GM12891 (cell line): ENCODE results near the gene PREPL.

Source experiments
- DNase-seq: peaks from one replicate; pipeline ENCODE4 v3.0.0; 2011; ENCODE audit warnings: low spot score; ENCODE audit not compliant: insufficient read length
- FAIRE-seq: peaks from 2 replicates; lab custom pipeline; 2011; peaks lifted over from hg19 to GRCh38; lab: Jason Lieb, UNC
- PAX5 ChIP-seq: IDR thresholded peaks from 2 replicates; pipeline ENCODE4 v1.6.1; 2011; ENCODE audit warnings: low read length, moderate library complexity, mild to moderate bottlenecking; ENCODE audit not compliant: insufficient read depth, severe bottlenecking
- POLR2A ChIP-seq: IDR thresholded peaks from 2 replicates; pipeline ENCODE4 v1.6.1; 2011; ENCODE audit warnings: low read depth, low read length, control low read depth
- POLR2AphosphoS5 ChIP-seq: IDR thresholded peaks from 2 replicates; pipeline ENCODE4 v1.6.1; 2011; ENCODE audit warnings: low read depth, low read length, control low read depth
- POU2F2 ChIP-seq: IDR thresholded peaks from 2 replicates; pipeline ENCODE4 v1.6.1; 2011; ENCODE audit warnings: low read depth, mild to moderate bottlenecking, control low read depth, low read length, moderate library complexity
- SPI1 ChIP-seq: IDR thresholded peaks from 2 replicates; pipeline ENCODE4 v1.6.1; 2011; ENCODE audit warnings: low read depth, low read length, control low read depth
- TAF1 ChIP-seq: IDR thresholded peaks from 2 replicates; pipeline ENCODE4 v1.6.1; 2011; ENCODE audit warnings: low read depth, low read length, control low read depth

Gene PREPL

DNA sequence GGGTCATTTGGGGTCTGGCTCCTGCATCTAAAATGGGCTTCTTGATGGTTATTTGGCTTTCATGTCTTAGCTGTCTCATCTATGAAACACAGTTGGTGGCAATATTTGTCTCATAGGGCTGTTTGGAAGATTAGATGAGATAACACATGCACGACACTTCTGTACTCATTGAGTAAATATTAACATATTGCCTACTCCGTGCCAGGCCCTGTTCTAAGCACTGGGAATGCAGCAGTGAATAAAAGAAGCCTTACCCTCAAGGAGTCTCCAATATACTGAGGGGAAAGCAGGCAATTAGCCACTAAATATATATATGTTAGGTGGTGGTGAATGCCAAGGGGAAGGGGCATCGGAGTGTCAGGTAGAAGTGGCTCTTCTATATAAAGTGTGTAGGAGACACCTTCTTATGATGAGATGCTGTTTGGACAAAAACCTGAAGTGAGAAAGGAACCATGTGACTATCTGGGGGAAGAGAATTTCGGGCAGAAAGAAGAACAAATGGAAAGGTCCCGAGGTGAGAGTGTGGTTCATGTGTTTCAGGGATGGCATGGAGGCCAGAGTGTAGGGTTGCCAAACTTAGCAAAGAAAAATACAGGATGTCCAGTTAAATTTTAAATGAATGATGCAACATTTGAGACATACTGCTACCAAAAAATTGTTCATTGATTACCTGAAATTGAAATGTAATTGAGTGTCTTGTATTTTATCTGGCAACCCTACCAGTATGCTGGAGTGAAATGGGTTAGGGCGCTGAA is 74.2 kb downstream of the PREPL start:
- DNase-seq (no peak), FAIRE-seq (no peak)
- no peak for TF ChIP-seq POLR2AphosphoS5
- no peak for TF ChIP-seq TAF1
- TF ChIP-seq POU2F2: no peak

DNA sequence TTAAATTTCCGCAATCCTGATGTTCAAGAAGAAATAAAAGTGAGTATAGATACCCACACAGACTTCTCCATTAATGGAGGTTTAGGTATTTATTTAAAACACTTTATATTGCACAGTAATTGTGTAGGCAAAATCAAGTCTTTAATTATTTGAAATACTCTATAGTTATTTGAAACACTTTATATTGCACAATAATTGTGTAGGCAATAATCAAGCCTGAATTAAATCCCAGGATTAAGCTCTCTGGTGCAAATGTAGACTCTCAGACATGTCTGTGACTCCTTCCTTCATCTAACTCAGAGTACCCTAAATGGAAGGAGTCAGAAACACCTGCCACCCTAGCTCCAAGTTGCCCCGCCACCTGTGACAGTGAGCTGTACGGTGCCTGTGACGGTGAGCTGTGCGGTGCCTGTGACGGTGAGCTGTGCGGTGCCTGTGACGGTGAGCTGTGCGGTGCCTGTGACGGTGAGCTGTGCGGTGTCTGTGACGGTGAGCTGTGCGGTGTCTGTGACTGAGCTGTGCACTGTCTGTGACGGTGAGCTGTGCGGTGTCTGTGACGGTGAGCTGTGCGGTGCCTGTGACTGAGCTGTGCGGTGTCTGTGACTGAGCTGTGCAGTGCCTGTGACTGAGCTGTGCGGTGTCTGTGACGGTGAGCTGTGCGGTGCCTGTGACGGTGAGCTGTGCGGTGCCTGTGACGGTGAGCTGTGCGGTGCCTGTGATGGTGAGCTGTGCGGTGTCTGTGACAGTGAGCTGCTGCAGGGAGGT is 75.0 kb downstream of the PREPL start:
- DNase-seq (no peak), FAIRE-seq (no peak)
- no peak for TF ChIP-seq POU2F2
- no peak for TF ChIP-seq PAX5
- TF ChIP-seq POLR2AphosphoS5: no peak
- TF ChIP-seq TAF1: no peak
- no peak for TF ChIP-seq SPI1
- no peak for TF ChIP-seq POLR2A

DNA sequence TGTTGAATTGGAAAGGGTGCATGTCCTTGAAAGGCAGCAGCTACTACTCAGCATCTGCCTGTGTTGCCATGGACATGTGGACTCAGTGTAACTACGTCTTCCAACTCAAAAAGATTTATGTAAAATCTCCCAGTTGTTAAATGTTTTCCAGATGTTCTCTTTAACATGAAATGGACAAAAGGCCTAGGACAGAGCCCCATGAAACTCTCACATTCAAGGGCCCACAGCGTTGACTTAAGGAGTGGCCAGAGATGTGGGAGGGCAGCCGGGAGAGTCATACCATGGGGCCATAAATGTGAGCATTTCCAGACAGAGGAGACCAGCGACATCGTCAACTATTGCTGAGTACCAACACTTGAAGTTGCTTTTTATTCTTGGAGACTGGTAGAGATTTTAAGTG is 76.1 kb downstream of the PREPL start:
- FAIRE-seq (no peak), DNase-seq (no peak)
- TF ChIP-seq POLR2AphosphoS5 (no peak), TAF1 (no peak), POU2F2 (no peak), POLR2A (no peak), PAX5 (no peak), SPI1 (no peak)

GRCh38 chr2:44283116-44283666 is 78.1 kb downstream of the PREPL start:
- DNase-seq: no peak
- no peak for FAIRE-seq
- TF ChIP-seq PAX5 (no peak), TAF1 (no peak), POU2F2 (no peak), SPI1 (no peak), POLR2A (no peak), POLR2AphosphoS5 (no peak)

- DNase-seq (no peak), FAIRE-seq (no peak)
- TF ChIP-seq POLR2AphosphoS5: no peak
- no peak for TF ChIP-seq POLR2A
- no peak for TF ChIP-seq POU2F2
- no peak for TF ChIP-seq SPI1
- TF ChIP-seq PAX5: no peak
- no peak for TF ChIP-seq TAF1
Observed at GRCh38 chr2:44280869-44281268, 80.4 kb downstream of the PREPL start.

DNA sequence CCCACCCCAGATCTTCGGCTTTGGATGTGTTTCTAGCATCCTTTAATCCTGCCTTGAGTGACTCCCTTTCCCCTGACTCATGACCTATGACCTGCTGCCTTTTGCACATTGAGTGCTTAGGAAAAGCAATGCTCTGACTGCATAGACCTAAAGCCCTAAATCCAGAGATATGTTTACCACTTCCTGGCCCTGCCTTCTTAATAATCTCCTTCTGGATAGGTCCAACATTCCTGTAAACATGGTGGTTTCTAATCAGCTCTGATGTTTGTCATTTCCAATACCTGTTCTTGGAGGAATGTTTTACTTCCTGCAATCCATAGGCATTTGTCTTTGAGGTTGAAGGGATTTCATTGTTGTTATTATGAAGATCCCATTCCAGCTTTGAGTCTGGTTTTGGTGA is 83.8 kb downstream of the PREPL start:
- FAIRE-seq (no peak), DNase-seq (no peak)
- TF ChIP-seq POLR2AphosphoS5 (no peak), TAF1 (no peak), POU2F2 (no peak), PAX5 (no peak), POLR2A (no peak), SPI1 (no peak)

- DNase-seq (no peak), FAIRE-seq (no peak)
- TF ChIP-seq PAX5: no peak
- no peak for TF ChIP-seq POLR2A
- no peak for TF ChIP-seq POLR2AphosphoS5
- no peak for TF ChIP-seq TAF1
- TF ChIP-seq POU2F2: no peak
- TF ChIP-seq SPI1: no peak
Observed at GRCh38 chr2:44275927-44276303, 85.4 kb downstream of the PREPL start.

DNA sequence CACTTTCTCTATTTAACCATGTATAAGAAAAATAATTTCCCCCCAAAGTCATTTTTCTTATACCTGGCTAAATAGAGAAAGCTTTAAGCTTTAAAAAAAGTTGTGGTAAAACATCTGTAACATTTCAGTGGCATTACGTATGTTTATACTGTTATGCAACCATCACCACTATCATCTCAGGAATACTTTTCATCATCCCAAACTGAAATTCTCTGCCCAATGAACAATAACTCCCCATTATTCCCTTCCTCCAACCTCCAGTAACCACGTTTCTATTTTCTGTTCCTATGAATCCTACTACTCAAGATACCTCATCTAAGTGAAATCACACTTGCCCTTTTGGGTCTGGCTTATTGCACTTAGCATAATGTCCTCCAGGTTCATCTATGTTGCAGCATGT is 87.7 kb downstream of the PREPL start:
- no peak for DNase-seq
- FAIRE-seq: no peak
- TF ChIP-seq POLR2AphosphoS5 (no peak), POU2F2 (no peak)

DNA sequence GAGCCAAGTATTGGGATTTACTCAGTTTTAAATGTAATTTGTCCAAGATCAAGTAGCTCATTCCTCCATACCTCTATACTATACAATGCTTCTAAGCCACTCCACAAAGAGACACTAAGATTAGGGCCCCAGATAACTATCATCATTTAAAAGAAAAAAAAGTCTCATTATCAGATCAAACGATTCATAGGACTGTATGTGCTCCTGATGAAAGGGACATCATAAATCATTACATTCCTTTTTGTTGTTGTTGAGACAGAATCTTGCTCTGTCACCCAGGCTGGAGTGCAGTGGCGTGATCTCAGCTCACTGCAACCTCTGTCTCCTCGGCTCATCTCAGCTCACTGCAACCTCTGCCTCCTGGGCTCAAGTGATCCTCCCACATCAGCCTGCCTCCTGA is 88.2 kb downstream of the PREPL start:
- TF ChIP-seq SPI1: no peak
- FAIRE-seq: no peak
- no peak for DNase-seq

GRCh38 chr2:44271296-44271695 is 90.0 kb downstream of the PREPL start:
- TF ChIP-seq POLR2AphosphoS5: no peak
- TF ChIP-seq POLR2A: no peak
- no peak for TF ChIP-seq POU2F2
- TF ChIP-seq SPI1: no peak
- no peak for TF ChIP-seq TAF1
- TF ChIP-seq PAX5: no peak
- DNase-seq (no peak), FAIRE-seq (no peak)
